Loucy (cell line): ENCODE results near the gene ZNF609.

Experiments used
- H2AFZ ChIP-seq: fragments of 200-600 bp; sonication (generic); 2 replicates; pipeline ENCODE4 v1.6.0; 2016; ENCODE audit warnings: antibody characterized with exemption, mild to moderate bottlenecking, low read length, moderate library complexity
- H3F3A ChIP-seq: fragments of 200-600 bp; 2 replicates; pipeline ENCODE4 v1.6.0; 2016; ENCODE audit warnings: antibody characterized with exemption, low read depth, mild to moderate bottlenecking
- H3K27me3 ChIP-seq: fragments of 200-600 bp; sonication (generic); 2 replicates; pipeline ENCODE4 v1.6.1; 2014; ENCODE audit warnings: low read length, mild to moderate bottlenecking; ENCODE audit not compliant: insufficient read depth, poor library complexity, severe bottlenecking
- H3K36me3 ChIP-seq: fragments of 200-600 bp; sonication (generic); 2 replicates; pipeline ENCODE4 v1.6.1; 2016; ENCODE audit warnings: low read length; ENCODE audit not compliant: insufficient read depth
- H3K4me1 ChIP-seq: fragments of 200-600 bp; sonication (generic); 2 replicates; pipeline ENCODE4 v1.5.1; 2014; ENCODE audit warnings: low read length, mild to moderate bottlenecking; ENCODE audit not compliant: insufficient read depth, poor library complexity, severe bottlenecking
- H3K4me2 ChIP-seq: fragments of 200-600 bp; sonication (generic); 2 replicates; pipeline ENCODE4 v1.6.0; 2014; ENCODE audit warnings: antibody characterized with exemption, low read length, low read depth, mild to moderate bottlenecking; ENCODE audit not compliant: poor library complexity, severe bottlenecking
- H3K4me3 ChIP-seq: fragments of 200-600 bp; sonication (generic); 2 replicates; pipeline ENCODE4 v1.5.1; 2014; ENCODE audit warnings: low read length, mild to moderate bottlenecking, mixed read lengths; ENCODE audit not compliant: poor library complexity, severe bottlenecking
- H3K79me2 ChIP-seq: fragments of 200-600 bp; sonication (generic); 2 replicates; pipeline ENCODE4 v1.6.1; 2014; ENCODE audit warnings: low read length; ENCODE audit not compliant: insufficient read depth
- H3K9ac ChIP-seq: fragments of 200-600 bp; sonication (generic); 2 replicates; pipeline ENCODE4 v1.6.0; 2014; ENCODE audit warnings: mild to moderate bottlenecking, low read depth, low read length, moderate library complexity; ENCODE audit not compliant: poor library complexity, severe bottlenecking
- H3K9me2 ChIP-seq: fragments of 200-600 bp; sonication (generic); replicated peaks from 2 replicates; pipeline ENCODE4 v1.6.1; 2016; ENCODE audit warnings: low read depth, low read length, mixed read lengths
- H3K9me3 ChIP-seq: fragments of 200-600 bp; sonication (generic); 2 replicates; pipeline ENCODE4 v1.6.1; 2014; ENCODE audit warnings: mild to moderate bottlenecking, antibody characterized with exemption, low read length, low read depth; ENCODE audit not compliant: insufficient read depth
- H4K20me1 ChIP-seq: fragments of 200-600 bp; sonication (generic); 2 replicates; pipeline ENCODE4 v1.6.0; 2014; ENCODE audit warnings: antibody characterized with exemption, low read length, mild to moderate bottlenecking; ENCODE audit not compliant: insufficient read depth, poor library complexity, severe bottlenecking
- EZH2phosphoT487 ChIP-seq: fragments of 200-600 bp; IDR thresholded peaks from 2 replicates; pipeline ENCODE4 v1.6.1; 2018; ENCODE audit warnings: antibody characterized with exemption, mild to moderate bottlenecking, moderate library complexity, borderline replicate concordance
- TF ChIP-seq, protein P1 (sequence below): fragments of 200-600 bp; sonication (generic); conservative IDR thresholded peaks from 2 replicates; pipeline ENCODE4 v1.5.1; 2014; ENCODE audit warnings: mild to moderate bottlenecking, antibody characterized with exemption, low read length

The ZNF609 gene

DNA sequence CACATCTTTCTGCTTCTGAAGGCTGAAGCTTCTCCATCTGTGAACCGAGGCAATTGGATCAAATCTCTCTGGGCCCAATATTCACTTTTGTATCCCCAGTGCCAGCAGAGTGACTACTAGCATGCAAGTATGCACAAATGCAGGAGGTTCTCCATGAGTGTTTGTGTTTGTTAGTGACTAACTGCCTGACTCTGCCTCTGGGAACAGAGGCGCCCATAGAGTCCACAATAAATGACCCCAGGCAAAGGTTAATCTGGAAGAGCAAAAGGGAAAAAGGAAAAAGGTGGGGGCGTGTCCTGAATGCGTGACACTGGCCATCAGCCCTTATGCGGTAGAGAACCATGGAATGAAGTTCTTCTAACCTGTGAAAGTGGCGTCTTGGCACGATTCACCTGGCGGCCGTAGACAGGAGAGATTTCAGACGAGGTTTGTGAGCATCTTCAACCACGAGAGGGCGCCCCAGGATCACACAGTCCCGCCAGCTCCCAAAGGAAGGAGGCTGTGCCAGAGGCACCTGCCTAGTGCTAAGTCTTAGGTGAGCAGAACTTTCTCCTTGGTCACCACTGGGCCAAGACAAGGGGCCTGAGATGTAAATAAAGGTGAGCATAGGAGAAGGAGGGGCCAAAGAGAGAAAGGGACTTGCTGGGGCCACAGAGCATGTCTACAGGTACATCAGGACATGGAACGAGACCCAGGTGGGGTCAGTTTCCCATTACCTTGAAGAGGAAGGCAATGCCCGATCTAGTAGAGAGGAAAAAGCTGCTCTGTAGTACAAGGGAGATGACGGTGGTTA is 270.8 kb downstream of the ZNF609 start:
- Histone ChIP-seq H4K20me1 (no peaks in the 10 kb centered on the region), H3K27me3 (no peaks in the 10 kb centered on the region), H3K79me2 (no peaks in the 10 kb centered on the region), H3K9me2 (no peaks in the 10 kb centered on the region), H3F3A (no peaks in the 10 kb centered on the region), H3K4me3 (no peak overlapping the region), H3K9ac (no peak overlapping the region), H3K9me3 (no peaks in the 10 kb centered on the region), H3K36me3 (no peaks in the 10 kb centered on the region), H2AFZ (peak overlapping the region; percentile 45; the same call in 1 of the 2 replicates), H3K4me2 (peak overlapping the region; percentile 46), H3K4me1 (no peaks in the 10 kb centered on the region)
- no peak for TF ChIP-seq EZH2phosphoT487
- TF ChIP-seq, protein P1, sequence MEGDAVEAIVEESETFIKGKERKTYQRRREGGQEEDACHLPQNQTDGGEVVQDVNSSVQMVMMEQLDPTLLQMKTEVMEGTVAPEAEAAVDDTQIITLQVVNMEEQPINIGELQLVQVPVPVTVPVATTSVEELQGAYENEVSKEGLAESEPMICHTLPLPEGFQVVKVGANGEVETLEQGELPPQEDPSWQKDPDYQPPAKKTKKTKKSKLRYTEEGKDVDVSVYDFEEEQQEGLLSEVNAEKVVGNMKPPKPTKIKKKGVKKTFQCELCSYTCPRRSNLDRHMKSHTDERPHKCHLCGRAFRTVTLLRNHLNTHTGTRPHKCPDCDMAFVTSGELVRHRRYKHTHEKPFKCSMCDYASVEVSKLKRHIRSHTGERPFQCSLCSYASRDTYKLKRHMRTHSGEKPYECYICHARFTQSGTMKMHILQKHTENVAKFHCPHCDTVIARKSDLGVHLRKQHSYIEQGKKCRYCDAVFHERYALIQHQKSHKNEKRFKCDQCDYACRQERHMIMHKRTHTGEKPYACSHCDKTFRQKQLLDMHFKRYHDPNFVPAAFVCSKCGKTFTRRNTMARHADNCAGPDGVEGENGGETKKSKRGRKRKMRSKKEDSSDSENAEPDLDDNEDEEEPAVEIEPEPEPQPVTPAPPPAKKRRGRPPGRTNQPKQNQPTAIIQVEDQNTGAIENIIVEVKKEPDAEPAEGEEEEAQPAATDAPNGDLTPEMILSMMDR = peak; percentile 91

DNA sequence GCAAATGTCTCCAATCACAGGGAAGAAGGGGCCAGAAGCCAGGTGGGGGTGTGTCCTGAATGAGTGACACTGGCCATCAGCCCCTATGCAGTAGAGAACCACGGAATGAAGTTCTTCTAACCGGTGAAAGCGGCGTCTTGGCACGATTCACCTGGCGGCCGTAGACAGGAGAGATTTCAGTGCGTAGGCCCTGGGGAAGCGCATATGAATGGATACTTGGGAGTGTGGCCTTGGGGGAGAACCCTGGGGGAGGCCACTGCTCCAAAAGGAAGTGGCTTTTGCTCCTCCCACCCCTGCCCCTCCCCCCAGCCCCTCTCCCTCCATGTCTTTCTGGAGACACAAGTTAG is 271.4 kb downstream of the ZNF609 start:
- Histone ChIP-seq H3K4me3 (no peak overlapping the region), H3K79me2 (no peaks in the 10 kb centered on the region), H3K4me1 (no peaks in the 10 kb centered on the region), H3F3A (no peaks in the 10 kb centered on the region), H3K9ac (no peak overlapping the region), H3K9me3 (no peaks in the 10 kb centered on the region), H3K9me2 (no peaks in the 10 kb centered on the region), H2AFZ (peak overlapping the region; percentile 15; the same call in 1 of the 2 replicates), H3K4me2 (no peak overlapping the region), H4K20me1 (no peaks in the 10 kb centered on the region), H3K27me3 (no peaks in the 10 kb centered on the region), H3K36me3 (no peaks in the 10 kb centered on the region)
- no peak for TF ChIP-seq EZH2phosphoT487
- TF ChIP-seq, protein P1 = no peak

GRCh38 chr15:64732156-64732860 is 271.9 kb downstream of the ZNF609 start:
- Histone ChIP-seq H3K36me3 (no peaks in the 10 kb centered on the region), H4K20me1 (no peaks in the 10 kb centered on the region), H3F3A (no peaks in the 10 kb centered on the region), H2AFZ (peak overlapping the region; percentile 15; the same call in 1 of the 2 replicates), H3K4me2 (no peak overlapping the region), H3K9ac (no peak overlapping the region), H3K4me1 (no peaks in the 10 kb centered on the region), H3K79me2 (no peaks in the 10 kb centered on the region), H3K27me3 (no peaks in the 10 kb centered on the region), H3K4me3 (no peak overlapping the region), H3K9me3 (no peaks in the 10 kb centered on the region), H3K9me2 (no peaks in the 10 kb centered on the region)
- no peak for TF ChIP-seq EZH2phosphoT487
- TF ChIP-seq, protein P1 = no peak
